ENCODE data around the gene ZG16.

GRCh38 chr16:29806641-29807425 is 28.8 kb downstream of the ZG16 start:
- TF ChIP-seq CTCF (IDR thresholded peaks at IDR 0.05) (no peak), POLR2A (IDR thresholded peaks at IDR 0.05) (no peak), EP300 (IDR thresholded peaks at IDR 0.05) (no peak)
